H1 (cell line): ENCODE measurements around the gene LRIG2. TPM values are rescaled to one million over a fixed set of nuclear protein-coding genes. Genes with fewer than 3 reads are reported as not detected.

Experiments used
- CTCF ChIA-PET: fragments of 300-600 bp; sonication (Branson Sonifier 250); formaldehyde crosslinking; loops from one replicate; lab custom pipeline; 2021; ENCODE audit not compliant: partially characterized antibody; lab: Charles Lee
- POLR2A ChIA-PET: fragments of 300-600 bp; sonication (Branson Sonifier 250); formaldehyde crosslinking; loops from one replicate; lab custom pipeline; 2021; ENCODE audit warnings: inconsistent platforms; ENCODE audit not compliant: partially characterized antibody; lab: Charles Lee
- DNase-seq, 2 experiments: peaks; one replicate each; pipeline versions ENCODE4 v3.0.0 to v3.0.0-alpha.2; 2010 to 2022; ENCODE audit warnings: low spot score in 2 of 2, low read depth in 1 of 2, mixed read lengths in 1 of 2
- FAIRE-seq: peaks from 2 replicates; lab custom pipeline; 2011; peaks lifted over from hg19 to GRCh38; lab: Jason Lieb, UNC
- H2AFZ ChIP-seq: 2 replicates; pipeline ENCODE4 v1.8.1; 2012; ENCODE audit warnings: low read length, inconsistent platforms
- H2AK5ac ChIP-seq: 2 replicates; pipeline ENCODE4 v1.6.1; 2013; ENCODE audit warnings: low read depth, low read length
- H2BK120ac ChIP-seq: replicated peaks from 2 replicates; pipeline ENCODE3; 2013; ENCODE audit warnings: low read depth, low read length, inconsistent platforms
- H2BK12ac ChIP-seq: 2 replicates; pipeline ENCODE4 v1.6.1; 2013; ENCODE audit warnings: low read depth, low read length
- H2BK15ac ChIP-seq: 2 replicates; pipeline ENCODE4 v1.6.1; 2013; ENCODE audit warnings: low read length
- H2BK20ac ChIP-seq: 2 replicates; pipeline ENCODE4 v1.6.1; 2013; ENCODE audit warnings: low read length
- H2BK5ac ChIP-seq: 2 replicates; pipeline ENCODE4 v1.6.1; 2013; ENCODE audit warnings: low read depth, low read length
- H3K14ac ChIP-seq: 2 replicates; pipeline ENCODE4 v1.6.1; 2013; ENCODE audit warnings: inconsistent platforms; ENCODE audit not compliant: insufficient read length
- H3K18ac ChIP-seq: 2 replicates; pipeline ENCODE4 v1.6.1; 2013; ENCODE audit warnings: low read length; ENCODE audit errors: extremely low read depth
- H3K23ac ChIP-seq: 2 replicates; pipeline ENCODE4 v1.6.1; 2013; ENCODE audit warnings: inconsistent platforms; ENCODE audit not compliant: insufficient read length
- H3K23me2 ChIP-seq: 2 replicates; pipeline ENCODE4 v1.6.1; 2013; ENCODE audit warnings: low read depth, low read length
- H3K27ac ChIP-seq: 2 replicates; pipeline ENCODE4 v1.6.1; 2011; ENCODE audit warnings: low read depth, low read length, inconsistent platforms
- H3K27me3 ChIP-seq, 4 experiments: replicated peaks in 1 of 4; 1 replicate in 1 of 4; 2 replicates in 3 of 4; pipeline versions ENCODE4 v1.6.1 to v1.8.1; 2011 to 2013; ENCODE audit warnings: low read length in 3 of 4, mild to moderate bottlenecking in 3 of 4, inconsistent platforms in 2 of 4, mixed read lengths in 2 of 4, moderate library complexity in 1 of 4; ENCODE audit not compliant: control insufficient read depth in 3 of 4, insufficient read depth in 3 of 4; ENCODE audit errors: extremely low read depth in 1 of 4
- H3K36me3 ChIP-seq, 4 experiments: 2 replicates each; pipeline versions ENCODE4 v1.6.1 to v1.8.1; 2011 to 2013; ENCODE audit warnings: mild to moderate bottlenecking in 4 of 4, low read length in 3 of 4, moderate library complexity in 2 of 4, control low read depth in 1 of 4, inconsistent platforms in 1 of 4; ENCODE audit not compliant: insufficient read depth in 4 of 4, control insufficient read depth in 2 of 4
- H3K4ac ChIP-seq: replicated peaks from 2 replicates; pipeline ENCODE3; 2013; ENCODE audit warnings: low read length, low read depth, mixed read lengths, inconsistent platforms; ENCODE audit not compliant: insufficient read length
- H3K4me1 ChIP-seq, 4 experiments: replicated peaks in 1 of 4; 1 replicate in 1 of 4; 2 replicates in 3 of 4; pipeline versions ENCODE4 v1.6.1 to v1.8.1; 2011 to 2013; ENCODE audit warnings: low read length in 3 of 4, inconsistent platforms in 2 of 4, mixed read lengths in 1 of 4; ENCODE audit not compliant: insufficient read depth in 4 of 4, control insufficient read depth in 3 of 4
- H3K4me2 ChIP-seq, 2 experiments: 2 replicates each; pipeline versions ENCODE4 v1.6.1 to v1.8.1; 2011 to 2013; ENCODE audit warnings: low read depth in 2 of 2, low read length in 2 of 2, control low read depth in 1 of 2, inconsistent platforms in 1 of 2, mild to moderate bottlenecking in 1 of 2; ENCODE audit not compliant: insufficient read depth in 1 of 2
- H3K4me3 ChIP-seq, 4 experiments: fragments of 200-600, 300-600 bp in 1 of 4; sonication (generic), shearing (Covaris generic), sonication (Bioruptor Twin) in 1 of 4; 2 replicates each; pipeline versions ENCODE4 v1.5.1 to v1.8.1; 2011 to 2016; ENCODE audit warnings: low read length in 4 of 4, low read depth in 3 of 4, control low read depth in 2 of 4, inconsistent platforms in 2 of 4, mild to moderate bottlenecking in 2 of 4, mixed read lengths in 1 of 4, moderate library complexity in 1 of 4; ENCODE audit not compliant: insufficient read depth in 2 of 4; ENCODE audit errors: extremely low read depth in 1 of 4
- H3K56ac ChIP-seq: replicated peaks from 2 replicates; pipeline ENCODE3; 2013; ENCODE audit warnings: low read depth, mild to moderate bottlenecking, mixed read lengths, low read length, inconsistent platforms; ENCODE audit not compliant: insufficient read length
- H3K79me1 ChIP-seq: 2 replicates; pipeline ENCODE4 v1.6.1; 2013; ENCODE audit warnings: low read depth, low read length, control low read depth
- H3K79me2 ChIP-seq, 2 experiments: 2 replicates each; pipeline versions ENCODE4 v1.6.1 to v1.8.1; 2012 to 2013; ENCODE audit warnings: low read length in 2 of 2, mild to moderate bottlenecking in 2 of 2, inconsistent platforms in 1 of 2; ENCODE audit not compliant: insufficient read depth in 2 of 2, control insufficient read depth in 1 of 2
- H3K9ac ChIP-seq, 4 experiments: replicated peaks in 1 of 4; 1 replicate in 1 of 4; 2 replicates in 3 of 4; pipeline versions ENCODE4 v1.6.1 to v1.8.1; 2011 to 2013; ENCODE audit warnings: low read depth in 3 of 4, low read length in 3 of 4, control low read depth in 2 of 4, mild to moderate bottlenecking in 2 of 4, moderate library complexity in 2 of 4, inconsistent platforms in 1 of 4; ENCODE audit errors: extremely low read depth in 1 of 4
- H3K9me3 ChIP-seq, 2 experiments: 2 replicates each; pipeline versions ENCODE4 v1.6.1 to v1.8.1; 2012 to 2013; ENCODE audit warnings: mild to moderate bottlenecking in 2 of 2, moderate library complexity in 2 of 2, control low read depth in 1 of 2, inconsistent platforms in 1 of 2, low read depth in 1 of 2, low read length in 1 of 2, mixed read lengths in 1 of 2; ENCODE audit not compliant: insufficient read depth in 2 of 2
- H4K20me1 ChIP-seq, 2 experiments: replicated peaks in 1 of 2; 2 replicates each; pipeline versions ENCODE3 to v1.8.1; 2011 to 2013; ENCODE audit warnings: inconsistent platforms in 2 of 2, low read length in 2 of 2, mild to moderate bottlenecking in 1 of 2; ENCODE audit not compliant: insufficient read depth in 2 of 2, control insufficient read depth in 1 of 2
- H4K5ac ChIP-seq: 2 replicates; pipeline ENCODE4 v1.6.1; 2013; ENCODE audit warnings: low read length, low read depth, mixed read lengths, inconsistent platforms; ENCODE audit not compliant: insufficient read length
- H4K8ac ChIP-seq: 2 replicates; pipeline ENCODE4 v1.8.0; 2013; ENCODE audit warnings: mild to moderate bottlenecking, moderate library complexity, low read length, inconsistent platforms; ENCODE audit not compliant: insufficient read depth; ENCODE audit errors: extremely low read depth
- H4K91ac ChIP-seq: replicated peaks from 2 replicates; pipeline ENCODE3; 2013; ENCODE audit warnings: low read length, mixed read lengths, inconsistent platforms; ENCODE audit not compliant: insufficient read length
- ATF2 ChIP-seq: IDR thresholded peaks from 2 replicates; pipeline ENCODE4 v1.6.1; 2012; ENCODE audit warnings: low read length, inconsistent platforms
- ATF3 ChIP-seq: IDR thresholded peaks from 2 replicates; pipeline ENCODE4 v1.6.1; 2011; ENCODE audit warnings: low read depth, mild to moderate bottlenecking, low read length; ENCODE audit not compliant: insufficient read depth
- CEBPB ChIP-seq: IDR thresholded peaks from 2 replicates; pipeline ENCODE4 v1.6.1; 2012; ENCODE audit warnings: low read depth, low read length
- FOSL1 ChIP-seq: IDR thresholded peaks from 2 replicates; pipeline ENCODE4 v1.6.1; 2011; ENCODE audit warnings: mild to moderate bottlenecking, low read depth, low read length, moderate library complexity; ENCODE audit not compliant: insufficient read depth
- NANOG ChIP-seq: IDR thresholded peaks from 2 replicates; pipeline ENCODE4 v1.6.1; 2011; ENCODE audit warnings: low read length, low read depth, mild to moderate bottlenecking, inconsistent platforms; ENCODE audit not compliant: insufficient read depth, poor library complexity, severe bottlenecking
- POU5F1 ChIP-seq: IDR thresholded peaks from 2 replicates; pipeline ENCODE4 v1.6.1; 2011; ENCODE audit warnings: low read depth, mild to moderate bottlenecking, low read length, moderate library complexity
- RFX5 ChIP-seq: IDR thresholded peaks from 2 replicates; pipeline ENCODE4 v1.6.1; 2011; ENCODE audit warnings: low read depth, low read length, improper control_type of control experiment, borderline replicate concordance
- WGBS, 2 experiments: shearing (Covaris generic) in 1 of 2; methylation state at CpG; one replicate each; pipeline versions ENCODE4 v1.1.6 to v1.1.7; 2013 to 2015; ENCODE audit warnings: low lambda C conversion rate in 2 of 2, mixed read lengths in 2 of 2, inconsistent platforms in 1 of 2, low coverage in 1 of 2, missing lambda C conversion rate in 1 of 2; ENCODE audit not compliant: insufficient replicate concordance in 2 of 2, insufficient coverage in 1 of 2, insufficient read length in 1 of 2; ENCODE audit errors: extremely low coverage in 1 of 2, missing lambda C conversion rate in 1 of 2; 5-methylcytosine and 5-hydroxymethylcytosine counted together
- polyA plus RNA-seq, 7 experiments: library from polyadenylated mRNA; depleted of rRNA in 3 of 7; stranded (reverse) in 5 of 7; unstranded in 2 of 7; fragments of >200 nt in 5 of 7; fragments of 200-250 nt in 2 of 7; gene quantifications; 1 replicate in 5 of 7; 2 replicates in 1 of 7; 4 replicates in 1 of 7; pipeline versions ENCODE4 v1.2.1 to v1.2.3, GENCODE V29; 2011 to 2013; ENCODE audit warnings: missing spikeins in 2 of 7, mixed read lengths in 2 of 7
- total RNA-seq: library from RNA; stranded (reverse); fragmentation: NEBNext Ultra II Directional; extraction: Animal tissue kit (Norgen Biotek cat#: 25700); gene quantifications from 2 replicates; pipeline ENCODE4 v1.2.1, GENCODE V29; 2021
- TF ChIP-seq, protein P1 (sequence below): IDR thresholded peaks from 2 replicates; pipeline ENCODE4 v1.6.1; 2011; ENCODE audit warnings: low read length, improper control_type of control experiment

The LRIG2 gene
- total and polyA plus RNA-seq, 2 of the 8 experiments (the other 6 are each of a cell fraction or from before 2014, with no cell fraction given): 16.2 to 20.9 TPM

DNA sequence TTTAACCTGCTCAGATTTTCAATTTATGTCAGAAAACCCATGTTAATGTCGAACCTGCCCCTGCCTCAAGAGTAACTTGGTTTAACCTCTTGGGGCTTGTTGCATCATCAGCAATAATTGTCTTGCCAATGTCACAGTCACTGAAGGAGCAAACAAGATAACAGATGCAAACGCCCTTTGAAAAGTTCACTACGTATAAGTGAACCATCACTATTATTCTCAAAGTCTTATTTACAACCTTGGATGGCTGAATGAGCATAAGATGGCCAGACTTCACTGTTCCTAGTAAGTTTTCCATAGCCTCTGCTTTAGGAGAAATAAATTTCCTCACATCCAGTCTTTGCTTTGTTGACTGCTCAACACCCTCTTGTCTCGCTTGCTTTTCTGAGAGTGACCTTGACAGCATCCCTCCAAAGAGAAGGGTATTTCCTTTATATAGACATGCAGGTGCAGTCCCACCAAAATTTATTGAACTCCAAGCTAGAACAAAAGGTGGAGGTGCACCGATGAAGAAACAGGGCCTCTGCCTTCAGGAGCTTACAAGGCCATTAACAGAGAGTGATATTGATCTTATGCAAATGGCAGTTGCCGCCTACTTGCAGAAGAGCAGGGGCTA, 749 bp upstream of the LRIG2 start:
- Histone ChIP-seq H3K36me3 (peaks cover 0 to 9% (median 2%) of the 10 kb centered on the region in 4 experiments; a peak in 2 of 8 replicates), H3K23me2 (peaks cover 5% of the 10 kb centered on the region), H2BK120ac (peak overlapping the region; percentile 59), H3K4me1 (peaks cover 0 to 5% (median 2%) of the 10 kb centered on the region in 4 experiments; a peak in 4 of 7 replicates), H3K56ac (peak overlapping the region; percentile 5), H2BK20ac (no peak overlapping the region), H3K14ac (no peak overlapping the region), H3K9ac (peak overlapping the region in 1 of 4 experiments; percentile 95; a peak in 2 of 7 replicates), H3K18ac (no peak overlapping the region), H2BK12ac (no peak overlapping the region), H3K4me3 (peak overlapping the region; percentile 16 to 97 (median 88); a peak in 7 of 8 replicates), H2BK5ac (peak overlapping the region; percentile 35), H3K9me3 (no peaks in the 10 kb centered on the region), H3K4me2 (peak overlapping the region; percentile 57 to 83), H4K20me1 (peaks cover 2 to 7% of the 10 kb centered on the region in 2 experiments), H3K4ac (peak overlapping the region; percentile 30), H2AK5ac (no peak overlapping the region), H3K27me3 (no peaks in the 10 kb centered on the region), H3K23ac (no peak overlapping the region), H3K79me2 (peaks cover 7 to 40% of the 10 kb centered on the region in 2 experiments), H4K8ac (no peak overlapping the region), H2BK15ac (no peak overlapping the region), H4K91ac (no peak overlapping the region), H3K27ac (peak overlapping the region; percentile 51; the same call in 1 of the 2 replicates), H2AFZ (no peak overlapping the region), H4K5ac (peak overlapping the region; percentile 10), H3K79me1 (no peaks in the 10 kb centered on the region)
- FAIRE-seq: no peak
- ChIA-PET CTCF (interaction anchor here (0.6 to 6.9 kb wide), 61 partner anchors 8 to 1569 kb away, joined by 3 to 85 read pairs (median 5); partner anchors contain the start of gene PPM1J), POLR2A (interaction anchor here (0.7 to 3.2 kb wide), 30 partner anchors 9 to 397 kb away, joined by 3 to 45 read pairs (median 4); partner anchors contain the start of gene MOV10)
- no peak for DNase-seq
- WGBS, 2 experiments: 39% methylated on average over 6 of the region's 6 CpGs; no CpG with 5 or more reads in 1 of the 2 experiments
- TF ChIP-seq ATF3 (peak; percentile 66; the same call in 1 of the 2 replicates), CEBPB (peak; percentile 89), POU5F1 (no peak), ATF2 (peak; percentile 6; the same call in 1 of the 2 replicates), NANOG (no peak), RFX5 (no peak), FOSL1 (no peak)
- TF ChIP-seq, protein P1, sequence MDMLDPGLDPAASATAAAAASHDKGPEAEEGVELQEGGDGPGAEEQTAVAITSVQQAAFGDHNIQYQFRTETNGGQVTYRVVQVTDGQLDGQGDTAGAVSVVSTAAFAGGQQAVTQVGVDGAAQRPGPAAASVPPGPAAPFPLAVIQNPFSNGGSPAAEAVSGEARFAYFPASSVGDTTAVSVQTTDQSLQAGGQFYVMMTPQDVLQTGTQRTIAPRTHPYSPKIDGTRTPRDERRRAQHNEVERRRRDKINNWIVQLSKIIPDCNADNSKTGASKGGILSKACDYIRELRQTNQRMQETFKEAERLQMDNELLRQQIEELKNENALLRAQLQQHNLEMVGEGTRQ: no peak
